Lung (tissue), 12 donors: ENCODE results near the gene MED13L. TPM values are rescaled to one million over a fixed set of nuclear protein-coding genes. Genes with fewer than 3 reads are reported as not detected.

ENCODE experiments used
- ATAC-seq: fragments of 200-7000 bp; cut with Tn5 transposase; one replicate; pipeline ENCODE4 v1.9.1; 2020; ENCODE audit warnings: moderate number of reproducible peaks; ENCODE audit not compliant: insufficient read depth, low FRiP score
- DNase-seq, 3 donors: peaks; one replicate each; pipeline ENCODE4 v3.0.0-alpha.2; 2013 to 2017
- H3K27ac ChIP-seq, 2 donors: one replicate each; pipeline ENCODE4 v1.5.1; 2013; ENCODE audit warnings: mild to moderate bottlenecking in 2 of 2, moderate library complexity in 2 of 2, control low read depth in 1 of 2, inconsistent platforms in 1 of 2, low read depth in 1 of 2, low read length in 1 of 2
- H3K27me3 ChIP-seq, 3 donors: one replicate each; pipeline ENCODE4 v1.5.1; 2013; ENCODE audit warnings: low read length in 2 of 3; ENCODE audit not compliant: control insufficient read depth in 3 of 3, insufficient read depth in 3 of 3
- H3K36me3 ChIP-seq, 4 donors: one replicate each; pipeline ENCODE4 v1.5.1; 2013; ENCODE audit warnings: low read length in 4 of 4, mild to moderate bottlenecking in 1 of 4, moderate library complexity in 1 of 4; ENCODE audit not compliant: control insufficient read depth in 4 of 4, insufficient read depth in 4 of 4
- H3K4me1 ChIP-seq, 5 donors: one replicate each; pipeline ENCODE4 v1.5.1; 2013; ENCODE audit warnings: low read length in 5 of 5, mild to moderate bottlenecking in 2 of 5, moderate library complexity in 1 of 5; ENCODE audit not compliant: control insufficient read depth in 5 of 5, insufficient read depth in 5 of 5
- H3K4me3 ChIP-seq: one replicate; pipeline ENCODE4 v1.5.1; 2013; ENCODE audit warnings: mild to moderate bottlenecking, control low read depth, moderate library complexity
- H3K9ac ChIP-seq, 2 donors: one replicate each; pipeline ENCODE4 v1.5.1; 2013; ENCODE audit warnings: low read length in 2 of 2, control low read depth in 1 of 2; ENCODE audit not compliant: insufficient read depth in 1 of 2
- H3K9me3 ChIP-seq, 4 donors: one replicate each; pipeline ENCODE4 v1.5.1; 2013; ENCODE audit warnings: low read length in 3 of 4, mild to moderate bottlenecking in 1 of 4, moderate library complexity in 1 of 4; ENCODE audit not compliant: control insufficient read depth in 4 of 4, insufficient read depth in 3 of 4
- WGBS, 2 donors: extraction: QIAGEN DNeasy Blood & Tissue Kit; methylation state at CpG; one replicate each; pipeline ENCODE4 v1.1.7; 2013; 5-methylcytosine and 5-hydroxymethylcytosine counted together
- polyA plus RNA-seq, 2 donors: library from polyadenylated mRNA; stranded (reverse); fragments of 200-250 nt; gene quantifications; one replicate each; pipeline ENCODE4 v1.2.1, GENCODE V29; 2013
- total RNA-seq, 2 donors: library from RNA; depleted of rRNA in 1 of 2; stranded (reverse); fragments of >200 nt in 1 of 2; gene quantifications; one replicate each; pipeline ENCODE4 v1.2.1, GENCODE V29; 2014 to 2021
- TF ChIP-seq, protein P1 (sequence below): IDR thresholded peaks from 2 replicates; pipeline ENCODE4 v1.5.1; 2012; ENCODE audit warnings: mild to moderate bottlenecking; ENCODE audit errors: control extremely low read depth, extremely low read depth
- donor health status: control.
- donor health status: control.
- donor health status: Bipolar disorder and iron deficiency.
- donor health status: healthy.
- donor health status: DM: yes; HTN: yes; CAD: no.

The MED13L gene
- total and polyA plus RNA-seq, 4 donors: 18.2 to 329 (median 71.4) TPM

DNA sequence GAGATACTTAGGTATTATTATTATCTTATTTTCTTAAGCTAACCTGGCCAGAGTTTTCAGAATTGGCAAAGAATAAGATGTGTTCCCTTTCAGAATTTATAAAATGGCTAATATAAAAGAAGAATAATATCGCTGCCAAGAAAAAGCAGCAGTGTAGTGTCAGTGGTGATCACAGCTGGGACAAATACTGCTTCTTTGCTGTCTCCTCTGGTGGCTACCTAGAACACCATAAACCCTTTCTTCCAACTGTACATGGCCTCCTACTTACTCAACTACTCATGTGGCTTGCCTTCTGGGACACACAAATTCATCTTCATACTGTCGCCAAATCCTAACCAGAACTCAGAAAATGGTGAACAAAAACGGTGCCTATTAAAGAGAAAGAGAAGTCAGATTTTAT is 72.7 kb downstream of the MED13L start:
- DNase-seq (no peak), ATAC-seq (no peak)
- H3K4me3 ChIP-seq: no peak overlapping the region
- no peaks in the 10 kb centered on the region for H3K36me3 ChIP-seq
- TF ChIP-seq, protein P1, sequence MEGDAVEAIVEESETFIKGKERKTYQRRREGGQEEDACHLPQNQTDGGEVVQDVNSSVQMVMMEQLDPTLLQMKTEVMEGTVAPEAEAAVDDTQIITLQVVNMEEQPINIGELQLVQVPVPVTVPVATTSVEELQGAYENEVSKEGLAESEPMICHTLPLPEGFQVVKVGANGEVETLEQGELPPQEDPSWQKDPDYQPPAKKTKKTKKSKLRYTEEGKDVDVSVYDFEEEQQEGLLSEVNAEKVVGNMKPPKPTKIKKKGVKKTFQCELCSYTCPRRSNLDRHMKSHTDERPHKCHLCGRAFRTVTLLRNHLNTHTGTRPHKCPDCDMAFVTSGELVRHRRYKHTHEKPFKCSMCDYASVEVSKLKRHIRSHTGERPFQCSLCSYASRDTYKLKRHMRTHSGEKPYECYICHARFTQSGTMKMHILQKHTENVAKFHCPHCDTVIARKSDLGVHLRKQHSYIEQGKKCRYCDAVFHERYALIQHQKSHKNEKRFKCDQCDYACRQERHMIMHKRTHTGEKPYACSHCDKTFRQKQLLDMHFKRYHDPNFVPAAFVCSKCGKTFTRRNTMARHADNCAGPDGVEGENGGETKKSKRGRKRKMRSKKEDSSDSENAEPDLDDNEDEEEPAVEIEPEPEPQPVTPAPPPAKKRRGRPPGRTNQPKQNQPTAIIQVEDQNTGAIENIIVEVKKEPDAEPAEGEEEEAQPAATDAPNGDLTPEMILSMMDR: no peak
- WGBS, 2 donors: 93 to 95% methylated on average over 3 of the region's 3 CpGs
- H3K4me1 ChIP-seq: peaks cover 0 to 25% (median 6%) of the 10 kb centered on the region in 5 donors
- H3K9ac ChIP-seq: no peak overlapping the region
- no peaks in the 10 kb centered on the region for H3K9me3 ChIP-seq
- no peaks in the 10 kb centered on the region for H3K27me3 ChIP-seq
- no peak overlapping the region for H3K27ac ChIP-seq

DNA sequence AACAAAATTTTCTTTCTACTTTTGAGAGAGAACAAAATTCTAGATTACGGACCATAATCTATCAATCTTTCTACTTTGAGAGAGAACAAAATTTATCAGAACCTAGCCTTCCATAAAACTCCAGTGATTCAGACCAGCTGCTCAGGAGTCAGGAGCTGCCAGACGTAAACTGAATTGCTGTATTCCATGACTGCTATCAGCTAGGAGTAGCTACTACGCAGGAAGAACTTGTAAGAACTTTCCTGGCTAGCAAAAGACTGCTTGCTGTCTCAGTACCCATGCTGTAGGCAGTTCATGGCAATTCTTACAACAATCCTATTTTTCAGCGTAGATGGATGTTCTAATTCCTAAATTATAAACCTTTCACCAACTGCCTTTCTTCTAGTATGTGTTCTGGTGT is 73.3 kb downstream of the MED13L start:
- TF ChIP-seq, protein P1: no peak
- Histone ChIP-seq H3K9ac (no peak overlapping the region), H3K4me3 (no peak overlapping the region), H3K9me3 (no peaks in the 10 kb centered on the region), H3K27ac (no peak overlapping the region), H3K4me1 (peaks cover 0 to 20% (median 6%) of the 10 kb centered on the region in 5 donors), H3K36me3 (no peaks in the 10 kb centered on the region), H3K27me3 (no peaks in the 10 kb centered on the region)
- 89 to 94% methylated on average over 4 of the region's 4 CpGs for WGBS, 2 donors
- DNase-seq: no peak
- no peak for ATAC-seq

DNA sequence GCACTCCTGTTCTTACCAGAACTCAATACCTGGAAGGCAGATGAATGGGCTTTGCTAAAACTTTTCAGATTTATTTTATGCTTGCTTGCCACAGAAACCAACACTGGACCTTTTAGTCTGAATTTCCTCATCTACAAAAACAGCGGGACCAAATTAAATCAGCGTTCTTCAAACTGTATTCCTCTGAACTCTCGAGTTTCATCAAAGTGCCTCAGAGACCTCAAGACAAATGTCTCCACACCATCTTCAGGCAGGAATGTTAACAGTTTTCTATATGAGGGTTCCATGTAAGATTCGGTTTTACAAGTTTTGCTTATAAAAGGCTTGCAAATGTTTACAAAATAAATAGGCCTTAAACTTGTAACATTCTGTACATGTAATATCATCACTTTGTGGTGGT is 74.6 kb downstream of the MED13L start:
- no peak overlapping the region for H3K9ac ChIP-seq

GRCh38 chr12:116202433-116202832 is 75.1 kb downstream of the MED13L start:
- Histone ChIP-seq H3K4me3 (no peak overlapping the region), H3K36me3 (no peaks in the 10 kb centered on the region), H3K9ac (no peak overlapping the region), H3K27me3 (no peaks in the 10 kb centered on the region), H3K27ac (no peak overlapping the region), H3K4me1 (peaks cover 0 to 21% (median 6%) of the 10 kb centered on the region in 5 donors), H3K9me3 (no peaks in the 10 kb centered on the region)
- TF ChIP-seq, protein P1: no peak
- no peak for ATAC-seq
- WGBS, 2 donors: 87 to 90% methylated on average over 4 of the region's 4 CpGs
- no peak for DNase-seq

More for the DNA sequence above, 74.6 kb downstream of the MED13L start:
- DNase-seq (no peak), ATAC-seq (no peak)
- Histone ChIP-seq H3K9me3 (no peaks in the 10 kb centered on the region), H3K27ac (no peak overlapping the region), H3K27me3 (no peaks in the 10 kb centered on the region), H3K4me3 (no peak overlapping the region), H3K36me3 (no peaks in the 10 kb centered on the region), H3K4me1 (peaks cover 0 to 24% (median 6%) of the 10 kb centered on the region in 5 donors)
- 69 to 83% methylated on average over 4 of the region's 4 CpGs for WGBS, 2 donors
- TF ChIP-seq, protein P1: no peak
